RWPE2 (cell line): ENCODE measurements around the gene PXT1.
"Not testable (repeated sequence)": the region's sequence is repeated elsewhere in the genome, so short reads cannot be mapped to it uniquely, and the experiment has no call there.

Source experiments
- ATAC-seq: fragments of 200-7000 bp; cut with Tn5 transposase; 3 replicates; pipeline ENCODE4 v1.9.1; 2021; ENCODE audit warnings: low read depth
- DNase-seq: peaks from one replicate; pipeline ENCODE4 v3.0.0-alpha.2; 2020; ENCODE audit warnings: low spot score
- H3K27ac ChIP-seq: fragments of 450-650 bp; 2 replicates; pipeline ENCODE4 v1.5.1; 2017; ENCODE audit warnings: mild to moderate bottlenecking; ENCODE audit not compliant: poor library complexity, severe bottlenecking
- H3K27me3 ChIP-seq: fragments of 250-450 bp; sonication (Bioruptor Pico); 2 replicates; pipeline ENCODE4 v1.5.1; 2021; ENCODE audit warnings: mild to moderate bottlenecking, moderate library complexity; ENCODE audit not compliant: insufficient read depth, poor library complexity, severe bottlenecking
- H3K36me3 ChIP-seq: fragments of 250-450 bp; sonication (Bioruptor Pico); 2 replicates; pipeline ENCODE4 v1.5.1; 2020; ENCODE audit warnings: low read depth, mild to moderate bottlenecking, moderate library complexity
- H3K4me1 ChIP-seq: fragments of 250-450 bp; sonication (Bioruptor Pico); 2 replicates; pipeline ENCODE4 v1.5.1; 2021; ENCODE audit warnings: mild to moderate bottlenecking, moderate library complexity; ENCODE audit not compliant: insufficient read depth, poor library complexity, severe bottlenecking
- H3K4me3 ChIP-seq: fragments of 250-450 bp; sonication (Bioruptor Pico); 2 replicates; pipeline ENCODE4 v1.5.1; 2021; ENCODE audit warnings: mild to moderate bottlenecking, moderate library complexity; ENCODE audit not compliant: severe bottlenecking
- H3K9me3 ChIP-seq: fragments of 250-450 bp; sonication (Bioruptor Pico); 2 replicates; pipeline ENCODE4 v1.5.1; 2021; ENCODE audit warnings: mild to moderate bottlenecking, moderate library complexity; ENCODE audit not compliant: severe bottlenecking
- TF ChIP-seq, protein P1 (sequence below): fragments of 450-650 bp; IDR thresholded peaks from one replicate; pipeline ENCODE4 v1.5.1; 2017; ENCODE audit warnings: mild to moderate bottlenecking, moderate library complexity; ENCODE audit not compliant: poor library complexity, severe bottlenecking

Gene PXT1

DNA sequence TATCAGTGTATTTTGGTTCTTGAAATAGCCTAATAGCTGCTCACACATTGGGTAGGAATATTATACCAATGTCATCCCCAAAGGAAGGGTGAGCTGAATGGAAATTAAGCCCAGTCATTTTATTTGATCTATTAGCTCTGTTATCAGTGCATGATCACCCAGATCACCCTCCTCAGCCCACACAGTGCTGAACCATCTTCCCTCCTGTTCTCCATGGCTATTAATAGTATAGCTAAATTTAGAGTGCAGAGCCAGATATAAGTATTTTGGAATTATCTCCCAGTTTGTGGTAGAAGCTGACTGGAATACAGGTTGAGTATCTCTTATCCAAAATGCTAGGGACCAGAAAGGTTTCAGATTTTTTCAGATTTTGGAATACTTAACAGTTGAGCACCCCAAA is 45.6 kb upstream of the PXT1 start:
- Histone ChIP-seq H3K4me1 (no peaks in the 10 kb centered on the region), H3K36me3 (peaks cover 35% of the 10 kb centered on the region), H3K27ac (no peak overlapping the region), H3K4me3 (no peak overlapping the region), H3K27me3 (no peaks in the 10 kb centered on the region), H3K9me3 (no peaks in the 10 kb centered on the region)
- TF ChIP-seq, protein P1, sequence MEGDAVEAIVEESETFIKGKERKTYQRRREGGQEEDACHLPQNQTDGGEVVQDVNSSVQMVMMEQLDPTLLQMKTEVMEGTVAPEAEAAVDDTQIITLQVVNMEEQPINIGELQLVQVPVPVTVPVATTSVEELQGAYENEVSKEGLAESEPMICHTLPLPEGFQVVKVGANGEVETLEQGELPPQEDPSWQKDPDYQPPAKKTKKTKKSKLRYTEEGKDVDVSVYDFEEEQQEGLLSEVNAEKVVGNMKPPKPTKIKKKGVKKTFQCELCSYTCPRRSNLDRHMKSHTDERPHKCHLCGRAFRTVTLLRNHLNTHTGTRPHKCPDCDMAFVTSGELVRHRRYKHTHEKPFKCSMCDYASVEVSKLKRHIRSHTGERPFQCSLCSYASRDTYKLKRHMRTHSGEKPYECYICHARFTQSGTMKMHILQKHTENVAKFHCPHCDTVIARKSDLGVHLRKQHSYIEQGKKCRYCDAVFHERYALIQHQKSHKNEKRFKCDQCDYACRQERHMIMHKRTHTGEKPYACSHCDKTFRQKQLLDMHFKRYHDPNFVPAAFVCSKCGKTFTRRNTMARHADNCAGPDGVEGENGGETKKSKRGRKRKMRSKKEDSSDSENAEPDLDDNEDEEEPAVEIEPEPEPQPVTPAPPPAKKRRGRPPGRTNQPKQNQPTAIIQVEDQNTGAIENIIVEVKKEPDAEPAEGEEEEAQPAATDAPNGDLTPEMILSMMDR = no peak
- DNase-seq (no peak), ATAC-seq (no peak)

DNA sequence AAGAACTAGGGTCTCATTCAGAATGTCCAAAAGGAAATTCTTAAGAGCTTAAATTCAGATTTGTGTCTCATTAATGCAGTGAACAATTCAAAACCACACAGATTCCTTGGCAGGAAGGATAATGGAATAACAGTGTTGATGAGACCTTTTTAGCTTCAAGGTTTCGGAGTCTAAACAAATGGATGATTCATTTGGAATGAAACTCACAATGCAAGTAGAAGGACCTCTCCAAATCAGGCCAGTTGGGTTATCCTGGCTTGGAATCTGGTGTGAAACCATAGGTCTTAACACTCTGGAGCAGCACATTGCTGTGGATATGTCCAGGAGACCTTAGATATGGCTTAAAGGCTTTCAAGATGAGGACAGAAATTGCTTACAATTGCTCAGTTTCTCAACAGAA is 45.0 kb upstream of the PXT1 start:
- peaks cover 37% of the 10 kb centered on the region for H3K36me3 ChIP-seq
- H3K4me1 ChIP-seq = no peaks in the 10 kb centered on the region
- TF ChIP-seq, protein P1 = no peak
- no peaks in the 10 kb centered on the region for H3K27me3 ChIP-seq
- no peaks in the 10 kb centered on the region for H3K9me3 ChIP-seq
- no peak for ATAC-seq
- no peak overlapping the region for H3K27ac ChIP-seq
- DNase-seq = no peak
- no peak overlapping the region for H3K4me3 ChIP-seq

DNA sequence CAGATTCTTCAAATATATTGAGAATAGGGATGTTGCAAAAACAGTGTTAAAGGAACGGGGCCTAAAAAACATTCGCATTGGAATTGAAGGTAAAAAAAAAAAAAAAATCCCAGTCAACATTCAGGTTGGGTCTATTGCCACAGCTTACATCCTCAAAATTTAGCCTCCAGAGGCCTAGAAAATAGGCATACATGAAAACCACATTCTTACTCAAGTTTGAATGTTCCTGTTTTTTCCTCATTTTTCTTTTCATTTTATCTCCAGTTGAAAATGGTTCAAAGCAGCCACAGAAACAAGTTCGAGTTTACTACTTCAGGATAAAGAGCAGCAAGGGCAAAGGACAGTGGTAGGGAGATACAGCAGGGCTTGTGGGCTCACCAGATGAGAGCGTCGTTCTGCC is 42.1 kb upstream of the PXT1 start:
- Histone ChIP-seq H3K27ac (no peak overlapping the region), H3K4me3 (no peak overlapping the region), H3K9me3 (no peaks in the 10 kb centered on the region), H3K4me1 (no peaks in the 10 kb centered on the region), H3K36me3 (peaks cover 60% of the 10 kb centered on the region), H3K27me3 (no peaks in the 10 kb centered on the region)
- TF ChIP-seq, protein P1 = no peak
- DNase-seq (no peak), ATAC-seq (no peak)

DNA sequence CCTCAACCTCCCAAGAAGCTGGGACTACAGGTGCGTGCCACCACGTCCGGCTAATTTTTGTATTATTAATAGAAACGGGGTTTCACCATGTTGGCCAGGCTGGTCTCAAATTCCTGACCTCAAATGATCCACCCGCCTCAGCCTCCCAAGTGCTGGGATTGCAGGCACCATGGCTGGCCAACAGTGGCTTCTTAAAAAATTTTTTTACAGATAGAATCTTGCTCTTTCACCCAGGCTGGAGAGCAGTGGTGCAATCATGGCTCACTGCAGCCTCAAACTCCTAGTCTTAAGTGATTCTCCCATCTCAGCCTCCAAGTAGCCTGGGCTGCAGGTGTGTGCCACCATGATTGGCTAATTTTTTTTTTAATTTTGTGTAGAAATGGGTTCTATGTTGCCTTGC is 40.7 kb upstream of the PXT1 start:
- H3K27ac ChIP-seq, DNase-seq, ATAC-seq, H3K4me3 ChIP-seq, H3K27me3 ChIP-seq, H3K9me3 ChIP-seq, H3K4me1 ChIP-seq: not testable (repeated sequence)
- H3K36me3 ChIP-seq = peaks cover 66% of the 10 kb centered on the region

DNA sequence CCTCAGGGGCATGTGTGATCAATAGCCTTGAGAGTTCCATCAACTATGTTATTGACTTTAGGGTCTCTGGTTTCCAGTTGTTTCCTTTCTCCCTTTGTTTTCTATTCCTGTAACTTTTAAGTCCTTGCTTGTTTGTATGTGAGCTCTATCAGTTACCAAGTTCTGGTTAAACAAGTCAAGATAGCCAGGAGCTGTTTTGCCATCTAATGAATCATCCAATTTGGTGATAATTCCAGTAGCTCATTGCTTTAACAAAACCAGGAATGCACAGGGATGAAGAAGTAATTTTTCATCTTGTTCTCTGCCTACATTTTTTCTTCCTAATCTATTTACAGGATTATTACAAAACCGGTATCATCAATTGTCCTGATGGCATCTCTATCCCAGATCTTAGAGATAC is 36.6 kb upstream of the PXT1 start:
- Histone ChIP-seq H3K4me3 (no peak overlapping the region), H3K9me3 (no peaks in the 10 kb centered on the region), H3K36me3 (peaks cover 65% of the 10 kb centered on the region), H3K27me3 (no peaks in the 10 kb centered on the region), H3K27ac (no peak overlapping the region), H3K4me1 (no peaks in the 10 kb centered on the region)
- DNase-seq (no peak), ATAC-seq (no peak)
- TF ChIP-seq, protein P1 = no peak
